Uterus (tissue), 4 donors: Measurements from ENCODE around the gene TRAF3. TPM values are rescaled to one million over a fixed set of nuclear protein-coding genes. Genes with fewer than 3 reads are reported as not detected.
"Not testable (repeated sequence)": the region's sequence is repeated elsewhere in the genome, so short reads cannot be mapped to it uniquely, and the experiment has no call there.

Experiments used
- DNase-seq, 2 donors: peaks; one replicate each; pipeline ENCODE4 v3.0.0-alpha.2; 2019 to 2020
- H3K27ac ChIP-seq, 2 donors: fragments of 200-600 bp; sonication (generic); 1 replicate in 1 of 2; 2 replicates in 1 of 2; pipeline ENCODE4 v1.5.1; 2016 to 2018
- H3K27me3 ChIP-seq, 2 donors: fragments of 200-600 bp; sonication (generic); one replicate each; pipeline ENCODE4 v1.5.1; 2018 to 2019; ENCODE audit warnings: control low read depth in 1 of 2
- H3K36me3 ChIP-seq, 2 donors: fragments of 200-600 bp; sonication (generic); one replicate each; pipeline ENCODE4 v1.5.1; 2019; ENCODE audit warnings: control low read depth in 1 of 2
- H3K4me1 ChIP-seq, 2 donors: fragments of 200-600 bp; sonication (generic); one replicate each; pipeline ENCODE4 v1.5.1; 2018 to 2019; ENCODE audit warnings: control low read depth in 1 of 2
- H3K4me3 ChIP-seq, 2 donors: fragments of 200-600 bp; sonication (generic); 1 replicate in 1 of 2; 2 replicates in 1 of 2; pipeline ENCODE4 v1.5.1; 2018 to 2019; ENCODE audit warnings: mild to moderate bottlenecking in 1 of 2
- H3K9me3 ChIP-seq, 2 donors: fragments of 200-600 bp; sonication (generic); one replicate each; pipeline ENCODE4 v1.5.1; 2019; ENCODE audit warnings: control low read depth in 1 of 2
- CTCF ChIP-seq, 4 experiments: fragments of 200-600 bp in 2 of 4; fragments of 450-650 bp in 2 of 4; sonication (generic) in 2 of 4; IDR thresholded peaks; one replicate each; pipeline ENCODE4 v1.5.1; 2016 to 2019; ENCODE audit warnings: antibody characterized with exemption in 4 of 4, mild to moderate bottlenecking in 2 of 4, moderate library complexity in 1 of 4
- POLR2A ChIP-seq, 2 donors: fragments of 450-650 bp; IDR thresholded peaks; one replicate each; pipeline ENCODE4 v1.6.1; 2016; ENCODE audit warnings: antibody characterized with exemption in 2 of 2, mild to moderate bottlenecking in 1 of 2, moderate library complexity in 1 of 2
- intact Hi-C: fragments of 100-400 bp; cut with DNase I; formaldehyde crosslinking; loops from one replicate; pipeline ENCODE4 v1.15.1; 2023; ENCODE audit warnings: low total_unique reads
- total RNA-seq, 4 donors: library from RNA; depleted of rRNA in 3 of 4; stranded (reverse); fragments of >200 nt in 3 of 4; gene quantifications; one replicate each; pipeline versions ENCODE4 v1.1.0 to v1.2.4, GENCODE V29; 2014 to 2023
- donor health status: DM: yes; HTN: yes; CAD: no.

Gene TRAF3
- total RNA-seq, 4 donors from 2014 or later, result 7.4 to 33.1 (median 22.1) TPM

- Histone ChIP-seq H3K27me3 (no peaks in the 10 kb centered on the region), H3K27ac (no peak overlapping the region), H3K9me3 (no peaks in the 10 kb centered on the region), H3K4me3 (no peak overlapping the region), H3K36me3 (no peaks in the 10 kb centered on the region), H3K4me1 (no peaks in the 10 kb centered on the region)
- TF ChIP-seq POLR2A (IDR thresholded peaks at IDR 0.05) (no peak), CTCF (IDR thresholded peaks at IDR 0.05) (no peak)
- intact Hi-C loops, result no loop called here
- no peak for DNase-seq
Observed at GRCh38 chr14:102835959-102836358, 58.7 kb downstream of the TRAF3 start.

- H3K27ac ChIP-seq, H3K36me3 ChIP-seq, intact Hi-C loops, DNase-seq, H3K27me3 ChIP-seq, H3K4me3 ChIP-seq, H3K9me3 ChIP-seq, H3K4me1 ChIP-seq: not testable (repeated sequence)
Observed at GRCh38 chr14:102837120-102837519, 59.9 kb downstream of the TRAF3 start.

- TF ChIP-seq POLR2A (IDR thresholded peaks at IDR 0.05), result no peak
- no peak for TF ChIP-seq CTCF (IDR thresholded peaks at IDR 0.05)
- intact Hi-C loops, result no loop called here
- no peaks in the 10 kb centered on the region for H3K4me1 ChIP-seq
- DNase-seq, result no peak
- no peaks in the 10 kb centered on the region for H3K36me3 ChIP-seq
- H3K9me3 ChIP-seq, result no peaks in the 10 kb centered on the region
- H3K27ac ChIP-seq, result no peak overlapping the region
- no peaks in the 10 kb centered on the region for H3K27me3 ChIP-seq
- H3K4me3 ChIP-seq, result no peak overlapping the region
Observed at GRCh38 chr14:102838501-102838900, 61.3 kb downstream of the TRAF3 start.

- TF ChIP-seq CTCF (IDR thresholded peaks at IDR 0.05) (no peak), POLR2A (IDR thresholded peaks at IDR 0.05) (no peak)
- intact Hi-C loops, result no loop called here
Observed at GRCh38 chr14:102840115-102840514, 62.9 kb downstream of the TRAF3 start.

GRCh38 chr14:102840771-102841528 is 63.7 kb downstream of the TRAF3 start:
- TF ChIP-seq CTCF (IDR thresholded peaks at IDR 0.05) (no peak), POLR2A (IDR thresholded peaks at IDR 0.05) (no peak)
- no peak overlapping the region for H3K27ac ChIP-seq

More at GRCh38 chr14:102840115-102840514, 62.9 kb downstream of the TRAF3 start:
- Histone ChIP-seq H3K27me3 (no peaks in the 10 kb centered on the region), H3K27ac (no peak overlapping the region), H3K9me3 (no peaks in the 10 kb centered on the region), H3K4me1 (no peaks in the 10 kb centered on the region), H3K36me3 (no peaks in the 10 kb centered on the region), H3K4me3 (no peak overlapping the region)
- DNase-seq, result no peak

More at GRCh38 chr14:102840771-102841528, 63.7 kb downstream of the TRAF3 start:
- Histone ChIP-seq H3K36me3 (no peaks in the 10 kb centered on the region), H3K4me3 (no peak overlapping the region), H3K9me3 (no peaks in the 10 kb centered on the region), H3K4me1 (no peaks in the 10 kb centered on the region), H3K27me3 (no peaks in the 10 kb centered on the region)
- intact Hi-C loops, result no loop called here
- no peak for DNase-seq
